Smooth muscle cell (in vitro differentiated cells): ENCODE results near the gene ULBP2. TPM values are rescaled to one million over a fixed set of nuclear protein-coding genes. Genes with fewer than 3 reads are reported as not detected.

Experiments used
- DNase-seq: peaks from one replicate; lab custom pipeline; 2025; ENCODE audit not compliant: unreplicated experiment; lab: John Stamatoyannopoulos, UW
- H2AFZ ChIP-seq: fragments of 200-600 bp; sonication (generic); 2 replicates; pipeline ENCODE4 v1.6.0; 2016; ENCODE audit warnings: antibody characterized with exemption, low read depth, mild to moderate bottlenecking
- H3F3A ChIP-seq: fragments of 200-600 bp; sonication (generic); 2 replicates; pipeline ENCODE4 v1.6.0; 2017; ENCODE audit warnings: antibody characterized with exemption, low read depth
- H3K27ac ChIP-seq: fragments of 200-600 bp; sonication (generic); 2 replicates; pipeline ENCODE4 v1.5.1; 2016; ENCODE audit warnings: low read depth, mild to moderate bottlenecking
- H3K27me3 ChIP-seq: fragments of 200-600 bp; sonication (generic); 2 replicates; pipeline ENCODE4 v1.6.1; 2016; ENCODE audit warnings: low read depth, mild to moderate bottlenecking
- H3K36me3 ChIP-seq: fragments of 200-600 bp; sonication (generic); 2 replicates; pipeline ENCODE4 v1.5.1; 2016; ENCODE audit warnings: low read depth
- H3K4me1 ChIP-seq: fragments of 200-600 bp; sonication (generic); 2 replicates; pipeline ENCODE4 v1.5.1; 2016; ENCODE audit warnings: low read depth
- H3K4me2 ChIP-seq: fragments of 200-600 bp; sonication (generic); 2 replicates; pipeline ENCODE4 v1.6.0; 2016; ENCODE audit warnings: mild to moderate bottlenecking
- H3K4me3 ChIP-seq: fragments of 200-600 bp; sonication (generic); 2 replicates; pipeline ENCODE4 v1.5.1; 2016; ENCODE audit warnings: mild to moderate bottlenecking
- H3K79me2 ChIP-seq: fragments of 200-600 bp; sonication (generic); 2 replicates; pipeline ENCODE4 v1.6.0; 2016; ENCODE audit warnings: low read depth, mild to moderate bottlenecking
- H3K9ac ChIP-seq: fragments of 200-600 bp; sonication (generic); 2 replicates; pipeline ENCODE4 v1.6.0; 2016; ENCODE audit warnings: low read depth
- H3K9me3 ChIP-seq: fragments of 200-600 bp; sonication (generic); replicated peaks from 2 replicates; pipeline ENCODE4 v1.5.1; 2016; ENCODE audit warnings: low read depth
- H4K20me1 ChIP-seq: fragments of 200-600 bp; sonication (generic); 2 replicates; pipeline ENCODE4 v1.6.0; 2016; ENCODE audit warnings: low read depth
- CTCF ChIP-seq: fragments of 200-600 bp; sonication (generic); IDR thresholded peaks from 2 replicates; pipeline ENCODE4 v1.5.1; 2017; ENCODE audit warnings: borderline replicate concordance, mild to moderate bottlenecking, antibody characterized with exemption; ENCODE audit not compliant: insufficient read depth, poor library complexity, severe bottlenecking
- WGBS: methylation state at CpG from one replicate; pipeline ENCODE4 v1.1.7; 2016; ENCODE audit warnings: low lambda C conversion rate; 5-methylcytosine and 5-hydroxymethylcytosine counted together
- polyA plus RNA-seq: library from polyadenylated mRNA; unstranded; fragments of >200 nt; fragmentation: Nextera tagmentation; extraction: Ambion mirVana; gene quantifications from 2 replicates; pipeline ENCODE4 v1.2.1, GENCODE V29; 2016
- total RNA-seq: library from RNA; depleted of rRNA; stranded (reverse); fragments of >200 nt; gene quantifications from 2 replicates; pipeline ENCODE4 v1.2.3, GENCODE V29; 2014

Gene ULBP2
- total and polyA plus RNA-seq, 2 experiments from 2014 or later, result 8.8 to 11.7 TPM

- 75% methylated on average over 9 of the region's 9 CpGs for WGBS
- Histone ChIP-seq H4K20me1 (no peaks in the 10 kb centered on the region), H3K36me3 (no peaks in the 10 kb centered on the region), H3K27me3 (peaks cover 65% of the 10 kb centered on the region), H3K9ac (no peak overlapping the region), H3K4me1 (no peaks in the 10 kb centered on the region), H3K4me2 (no peak overlapping the region), H3K79me2 (no peaks in the 10 kb centered on the region), H3K9me3 (no peaks in the 10 kb centered on the region), H3F3A (no peaks in the 10 kb centered on the region), H3K4me3 (no peak overlapping the region), H3K27ac (no peak overlapping the region), H2AFZ (no peak overlapping the region)
- TF ChIP-seq CTCF, result no peak
- DNase-seq, result no peak
These were observed 17.4 kb upstream of the ULBP2 start for GRCh38 chr6:149924206-149924932.

GRCh38 chr6:149924933-149925252 is 16.9 kb upstream of the ULBP2 start:
- no peak for TF ChIP-seq CTCF
- Histone ChIP-seq H3K4me3 (no peak overlapping the region), H3K36me3 (no peaks in the 10 kb centered on the region), H4K20me1 (no peaks in the 10 kb centered on the region), H3K4me1 (no peaks in the 10 kb centered on the region), H3F3A (no peaks in the 10 kb centered on the region), H3K27me3 (peaks cover 69% of the 10 kb centered on the region), H3K9ac (no peak overlapping the region), H3K79me2 (no peaks in the 10 kb centered on the region), H3K27ac (no peak overlapping the region), H3K4me2 (peak overlapping the region; percentile 86), H2AFZ (no peak overlapping the region), H3K9me3 (no peaks in the 10 kb centered on the region)
- DNase-seq, result no peak
- WGBS, result 88% methylated on average over 4 of the region's 4 CpGs

GRCh38 chr6:149925253-149925973 is 16.4 kb upstream of the ULBP2 start:
- Histone ChIP-seq H3K4me3 (peak overlapping the region; percentile 58), H3K36me3 (no peaks in the 10 kb centered on the region), H4K20me1 (no peaks in the 10 kb centered on the region), H2AFZ (peak overlapping the region; percentile 92), H3K4me1 (no peaks in the 10 kb centered on the region), H3K79me2 (no peaks in the 10 kb centered on the region), H3K9ac (no peak overlapping the region), H3F3A (no peaks in the 10 kb centered on the region), H3K9me3 (no peaks in the 10 kb centered on the region), H3K27me3 (peaks cover 69% of the 10 kb centered on the region), H3K27ac (no peak overlapping the region), H3K4me2 (peak overlapping the region; percentile 86)
- peak; percentile 33 for DNase-seq
- no peak for TF ChIP-seq CTCF
- WGBS, result 13% methylated on average over 34 of the region's 34 CpGs
